SK-N-SH (cell line): ENCODE data around the gene SFT2D3. TPM values are rescaled to one million over a fixed set of nuclear protein-coding genes. Genes with fewer than 3 reads are reported as not detected.

Source experiments
- CTCF ChIA-PET: fragments of 300-600, 350-600 bp; formaldehyde crosslinking; extraction: SDS; loops from one replicate; lab custom pipeline; 2021; lab: Yijun Ruan, JAX
- POLR2A ChIA-PET: fragments of 350-600 bp; sonication (Branson Sonifier 250); formaldehyde crosslinking; extraction: SDS; loops from one replicate; lab custom pipeline; 2020; ENCODE audit warnings: antibody characterized with exemption, inconsistent platforms; lab: Yijun Ruan, JAX
- DNase-seq: peaks from one replicate; pipeline ENCODE4 v3.0.0; 2012
- H2AFZ ChIP-seq: fragments of 200-600 bp; sonication (generic); 2 replicates; pipeline ENCODE4 v1.8.1; 2016; ENCODE audit warnings: antibody characterized with exemption, mild to moderate bottlenecking, low read depth
- H3F3A ChIP-seq: fragments of 200-600 bp; sonication (generic); replicated peaks from 2 replicates; pipeline ENCODE3; 2016; ENCODE audit warnings: antibody characterized with exemption, mild to moderate bottlenecking; ENCODE audit not compliant: insufficient read depth
- H3K27ac ChIP-seq, 2 experiments: fragments of 200-500 bp in 1 of 2; fragments of 200-600 bp in 1 of 2; sonication (Bioruptor generic) in 1 of 2; sonication (generic), shearing (Covaris generic) in 1 of 2; 2 replicates each; pipeline versions ENCODE4 v1.5.1 to v1.6.1; 2014 to 2016; ENCODE audit warnings: low read depth in 2 of 2, inconsistent platforms in 1 of 2, low read length in 1 of 2, mild to moderate bottlenecking in 1 of 2, mixed read lengths in 1 of 2
- H3K27me3 ChIP-seq: fragments of 200-600 bp; sonication (generic), shearing (Covaris generic); 2 replicates; pipeline ENCODE4 v1.6.1; 2016; ENCODE audit warnings: mixed run types; ENCODE audit not compliant: insufficient read depth
- H3K36me3 ChIP-seq, 2 experiments: fragments of 200-500 bp in 1 of 2; fragments of 200-600 bp in 1 of 2; sonication (Bioruptor generic) in 1 of 2; sonication (generic) in 1 of 2; replicated peaks in 1 of 2; 2 replicates each; pipeline versions ENCODE3 to v1.5.1; 2014 to 2016; ENCODE audit warnings: low read length in 1 of 2, mild to moderate bottlenecking in 1 of 2; ENCODE audit not compliant: insufficient read depth in 2 of 2, control insufficient read depth in 1 of 2
- H3K4me1 ChIP-seq, 2 experiments: fragments of 200-500 bp in 1 of 2; fragments of 200-600 bp in 1 of 2; sonication (Bioruptor generic) in 1 of 2; sonication (generic), shearing (Covaris generic) in 1 of 2; 2 replicates each; pipeline versions ENCODE4 v1.5.1 to v1.6.1; 2014 to 2016; ENCODE audit warnings: low read depth in 1 of 2, low read length in 1 of 2, mixed run types in 1 of 2; ENCODE audit not compliant: insufficient read depth in 2 of 2, control insufficient read depth in 1 of 2
- H3K4me2 ChIP-seq: fragments of 200-600 bp; sonication (generic), shearing (Covaris generic); 2 replicates; pipeline ENCODE4 v1.6.1; 2017; ENCODE audit warnings: mixed run types
- H3K4me3 ChIP-seq, 2 experiments: fragments of 200-500 bp in 1 of 2; fragments of 200-600 bp in 1 of 2; sonication (Bioruptor generic) in 1 of 2; sonication (generic), shearing (Covaris generic) in 1 of 2; 2 replicates each; pipeline versions ENCODE4 v1.5.1 to v1.8.1; 2014 to 2016; ENCODE audit warnings: low read depth in 2 of 2, inconsistent platforms in 1 of 2, low read length in 1 of 2, mild to moderate bottlenecking in 1 of 2, mixed read lengths in 1 of 2, moderate library complexity in 1 of 2
- H3K79me2 ChIP-seq: fragments of 200-600 bp; sonication (generic); 2 replicates; pipeline ENCODE4 v1.8.1; 2017; ENCODE audit warnings: mild to moderate bottlenecking; ENCODE audit not compliant: insufficient read depth
- H3K9ac ChIP-seq: fragments of 200-600 bp; sonication (generic); 2 replicates; pipeline ENCODE4 v1.6.1; 2017; ENCODE audit warnings: mixed run types
- H3K9me2 ChIP-seq: fragments of 200-600 bp; sonication (generic); 2 replicates; pipeline ENCODE4 v1.6.1; 2017; ENCODE audit warnings: mixed run types
- H3K9me3 ChIP-seq: fragments of 200-600 bp; sonication (generic); 2 replicates; pipeline ENCODE4 v1.6.1; 2017; ENCODE audit warnings: mixed run types, mild to moderate bottlenecking, moderate library complexity
- H4K20me1 ChIP-seq: fragments of 200-600 bp; sonication (generic); 2 replicates; pipeline ENCODE4 v1.6.1; 2017; ENCODE audit warnings: mild to moderate bottlenecking, mixed run types; ENCODE audit not compliant: insufficient read depth
- FOXJ3 ChIP-seq: sonication (generic); formaldehyde crosslinking; IDR thresholded peaks from 2 replicates; pipeline ENCODE4 v1.5.1; 2020; ENCODE audit warnings: mild to moderate bottlenecking, missing genetic modification reagents
- FOXM1 ChIP-seq: IDR thresholded peaks from 2 replicates; pipeline ENCODE4 v1.4.0; 2012; ENCODE audit warnings: low read depth, mild to moderate bottlenecking
- NRF1 ChIP-seq: IDR thresholded peaks from 2 replicates; pipeline ENCODE4 v1.6.1; 2012; ENCODE audit warnings: low read depth, mild to moderate bottlenecking, low read length
- POLR2AphosphoS5 ChIP-seq: IDR thresholded peaks from 2 replicates; pipeline ENCODE4 v1.6.1; 2012; ENCODE audit warnings: low read depth, low read length
- RXRA ChIP-seq: IDR thresholded peaks from 2 replicates; pipeline ENCODE4 v1.4.0; 2012; ENCODE audit warnings: low read depth, mild to moderate bottlenecking, borderline replicate concordance
- SMC3 ChIP-seq: IDR thresholded peaks from 2 replicates; pipeline ENCODE4 v1.6.1; 2012; ENCODE audit warnings: low read depth, low read length, improper control_type of control experiment
- TCF12 ChIP-seq: IDR thresholded peaks from 2 replicates; pipeline ENCODE4 v1.4.0; 2012
- TEAD4 ChIP-seq: IDR thresholded peaks from 2 replicates; pipeline ENCODE4 v1.4.0; 2012; ENCODE audit warnings: mild to moderate bottlenecking, borderline replicate concordance; ENCODE audit not compliant: insufficient read depth
- WGBS: methylation state at CpG from one replicate; pipeline ENCODE4 v1.1.6; 2017; ENCODE audit warnings: low lambda C conversion rate; 5-methylcytosine and 5-hydroxymethylcytosine counted together
- polyA plus RNA-seq, 3 experiments: library from polyadenylated mRNA; depleted of rRNA; stranded (reverse); fragments of >200 nt; gene quantifications; 2 replicates each; pipeline ENCODE4 v1.2.3, GENCODE V29; 2012
- TF ChIP-seq, protein P1 (sequence below): fragments of 150-350 bp; IDR thresholded peaks from 2 replicates; pipeline ENCODE4 v1.6.1; 2016; ENCODE audit warnings: mild to moderate bottlenecking, low read depth, low read length
- TF ChIP-seq, protein P2 (sequence below): fragments of 200-600 bp; sonication (generic); IDR thresholded peaks from 2 replicates; pipeline ENCODE4 v1.6.1; 2017; ENCODE audit warnings: antibody characterized with exemption, mild to moderate bottlenecking, moderate library complexity

The SFT2D3 gene
- polyA plus RNA-seq, 1 of the 3 experiments (the other 2 are of a cell fraction): 3.2 TPM

DNA sequence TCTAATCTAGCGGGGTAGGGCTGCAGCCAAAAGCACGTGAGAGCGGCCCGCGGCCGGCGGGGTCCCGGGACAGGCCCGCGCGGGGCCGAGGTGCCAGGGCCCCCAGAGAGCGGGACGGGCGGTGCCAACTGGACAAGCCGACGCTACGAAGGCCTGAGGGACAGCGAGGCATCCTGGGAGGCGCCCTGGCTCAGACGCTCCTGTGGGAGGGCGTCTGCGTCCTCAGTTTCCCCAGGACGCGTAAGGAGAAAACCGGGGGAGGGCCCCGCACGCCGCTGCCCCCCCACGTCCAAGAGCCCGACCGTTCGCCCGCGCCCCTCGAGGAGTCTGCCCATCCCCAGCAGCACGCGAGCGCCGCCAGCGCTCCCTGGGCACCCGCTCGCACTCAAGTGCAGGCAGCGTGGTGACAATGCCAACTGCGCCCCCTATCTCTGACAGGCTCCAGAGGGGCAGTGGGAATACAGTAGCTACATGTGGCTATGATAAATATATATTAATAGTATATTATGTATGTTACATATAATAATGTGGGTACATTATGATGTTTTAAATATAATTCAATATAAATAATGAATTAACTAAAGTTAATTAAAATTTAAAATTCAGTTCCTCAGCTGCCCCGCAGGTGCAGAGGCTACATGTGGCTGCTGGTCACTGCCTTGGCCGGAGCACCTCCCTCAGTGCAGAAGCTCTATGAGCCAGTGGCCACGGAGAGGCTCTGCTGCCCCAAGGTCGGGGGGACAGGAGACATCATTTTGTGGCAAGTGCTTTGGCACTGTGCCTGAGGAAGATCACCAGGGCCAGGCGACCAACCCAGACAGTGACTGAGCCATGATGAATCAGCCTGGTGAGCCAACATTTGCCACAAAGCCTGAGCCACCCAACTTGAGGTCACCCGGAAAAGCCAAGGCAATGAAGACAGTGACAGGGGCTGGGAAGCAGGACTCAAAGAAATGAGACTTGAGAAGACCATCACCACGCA lies 5.5 kb upstream of the SFT2D3 start (continued):
- TF ChIP-seq SMC3: peak; percentile 40; the same call in 1 of the 2 replicates
- TF ChIP-seq, protein P1, sequence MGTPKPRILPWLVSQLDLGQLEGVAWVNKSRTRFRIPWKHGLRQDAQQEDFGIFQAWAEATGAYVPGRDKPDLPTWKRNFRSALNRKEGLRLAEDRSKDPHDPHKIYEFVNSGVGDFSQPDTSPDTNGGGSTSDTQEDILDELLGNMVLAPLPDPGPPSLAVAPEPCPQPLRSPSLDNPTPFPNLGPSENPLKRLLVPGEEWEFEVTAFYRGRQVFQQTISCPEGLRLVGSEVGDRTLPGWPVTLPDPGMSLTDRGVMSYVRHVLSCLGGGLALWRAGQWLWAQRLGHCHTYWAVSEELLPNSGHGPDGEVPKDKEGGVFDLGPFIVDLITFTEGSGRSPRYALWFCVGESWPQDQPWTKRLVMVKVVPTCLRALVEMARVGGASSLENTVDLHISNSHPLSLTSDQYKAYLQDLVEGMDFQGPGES: no peak
- no peak for TF ChIP-seq FOXJ3 (CRISPR knock-in tag)
- TF ChIP-seq POLR2AphosphoS5: no peak
- TF ChIP-seq FOXM1: no peak
- TF ChIP-seq TEAD4: no peak
- TF ChIP-seq, protein P2, sequence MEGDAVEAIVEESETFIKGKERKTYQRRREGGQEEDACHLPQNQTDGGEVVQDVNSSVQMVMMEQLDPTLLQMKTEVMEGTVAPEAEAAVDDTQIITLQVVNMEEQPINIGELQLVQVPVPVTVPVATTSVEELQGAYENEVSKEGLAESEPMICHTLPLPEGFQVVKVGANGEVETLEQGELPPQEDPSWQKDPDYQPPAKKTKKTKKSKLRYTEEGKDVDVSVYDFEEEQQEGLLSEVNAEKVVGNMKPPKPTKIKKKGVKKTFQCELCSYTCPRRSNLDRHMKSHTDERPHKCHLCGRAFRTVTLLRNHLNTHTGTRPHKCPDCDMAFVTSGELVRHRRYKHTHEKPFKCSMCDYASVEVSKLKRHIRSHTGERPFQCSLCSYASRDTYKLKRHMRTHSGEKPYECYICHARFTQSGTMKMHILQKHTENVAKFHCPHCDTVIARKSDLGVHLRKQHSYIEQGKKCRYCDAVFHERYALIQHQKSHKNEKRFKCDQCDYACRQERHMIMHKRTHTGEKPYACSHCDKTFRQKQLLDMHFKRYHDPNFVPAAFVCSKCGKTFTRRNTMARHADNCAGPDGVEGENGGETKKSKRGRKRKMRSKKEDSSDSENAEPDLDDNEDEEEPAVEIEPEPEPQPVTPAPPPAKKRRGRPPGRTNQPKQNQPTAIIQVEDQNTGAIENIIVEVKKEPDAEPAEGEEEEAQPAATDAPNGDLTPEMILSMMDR: peak; percentile 46
- no peak for TF ChIP-seq RXRA
- no peak for TF ChIP-seq NRF1

DNA sequence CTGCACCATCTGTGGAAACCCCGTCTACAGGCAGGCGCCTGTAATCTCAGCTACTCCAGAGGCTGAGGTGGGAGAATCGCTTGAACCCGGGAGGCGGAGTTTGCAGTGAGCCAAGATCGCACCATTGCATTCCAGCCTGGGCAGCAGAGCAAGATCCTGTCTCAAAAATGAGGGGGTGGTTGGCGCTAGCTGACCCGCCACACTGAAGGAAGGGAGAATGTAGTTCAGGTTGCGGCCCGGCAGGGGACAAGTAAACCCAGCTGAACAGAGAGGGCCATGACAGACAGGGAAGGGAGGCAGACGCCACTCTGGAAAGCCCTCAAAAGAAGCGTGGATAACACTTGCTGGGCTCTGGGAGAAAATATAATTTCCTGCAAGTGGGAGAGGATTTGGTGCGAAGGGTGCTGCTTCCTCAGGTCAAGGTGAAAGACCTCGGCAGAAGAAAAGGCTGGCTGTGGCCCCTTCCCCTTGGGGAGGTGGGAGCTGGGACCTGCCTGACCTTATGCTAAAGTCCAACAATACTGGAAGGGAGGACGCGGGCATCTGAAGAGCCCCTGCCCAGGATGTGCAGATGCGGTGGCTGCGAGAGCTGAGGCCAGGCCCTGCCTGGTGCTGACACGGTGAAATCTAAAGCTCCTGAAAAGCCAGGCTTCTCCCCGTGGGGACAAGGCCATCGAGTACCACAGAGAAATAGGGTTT lies 3.7 kb upstream of the SFT2D3 start:
- no peak for TF ChIP-seq TCF12
- Histone ChIP-seq H3K4me3 (no peak overlapping the region), H3K79me2 (peaks cover 6% of the 10 kb centered on the region; the same call in 1 of the 2 replicates), H3K36me3 (peaks cover 0 to 2% of the 10 kb centered on the region in 2 experiments), H3F3A (peaks cover 4% of the 10 kb centered on the region), H3K9me3 (no peaks in the 10 kb centered on the region), H4K20me1 (no peaks in the 10 kb centered on the region), H3K4me1 (peaks cover 0 to 12% of the 10 kb centered on the region in 2 experiments; a peak in 3 of 4 replicates), H2AFZ (no peak overlapping the region), H3K27me3 (no peaks in the 10 kb centered on the region), H3K9me2 (no peaks in the 10 kb centered on the region), H3K4me2 (no peak overlapping the region), H3K9ac (no peak overlapping the region), H3K27ac (no peak overlapping the region)
- ChIA-PET CTCF (interaction anchor here (0.7 to 2.6 kb wide), 4 partner anchors 16 to 282 kb away, joined by 3 to 22 read pairs (median 11); no protein-coding TSS in a partner anchor), POLR2A (interaction anchor here (0.6 kb wide), 1 partner anchor 13 kb away, joined by 7 read pairs; no protein-coding TSS in a partner anchor)
- 85% methylated on average over 15 of the region's 21 CpGs for WGBS
- DNase-seq: no peak
